IMR-90 (cell line): Measurements from ENCODE around the gene GRID1. TPM values are rescaled to one million over a fixed set of nuclear protein-coding genes. Genes with fewer than 3 reads are reported as not detected.

ENCODE experiments used
- ATAC-seq: fragments of 200-7000 bp; cut with Tn5 transposase; 2 replicates; pipeline ENCODE4 v1.9.1; 2020; ENCODE audit warnings: low read depth, mild to moderate bottlenecking, moderate library complexity
- BruUV-seq: library from RNA; stranded (reverse); fragments of 400-500 nt; replicated peaks from 2 replicates; lab custom pipeline; 2021; lab: Mats Ljungman, UMichigan
- CTCF ChIA-PET: fragments of 300-600 bp; formaldehyde crosslinking; extraction: SDS; loops from one replicate; lab custom pipeline; 2021; ENCODE audit warnings: antibody characterized with exemption; lab: Yijun Ruan, JAX
- POLR2A ChIA-PET: fragments of 300-600 bp; sonication (Branson Sonifier 250); formaldehyde crosslinking; loops from one replicate; lab custom pipeline; 2022; ENCODE audit warnings: antibody characterized with exemption; ENCODE audit not compliant: unreplicated experiment; lab: Charles Lee
- DNase-seq: peaks from one replicate; pipeline ENCODE4 v3.0.0; 2013
- H2AFZ ChIP-seq: replicated peaks from 2 replicates; pipeline ENCODE3; 2013; ENCODE audit warnings: low read length, mild to moderate bottlenecking; ENCODE audit not compliant: poor library complexity
- H2AK5ac ChIP-seq: 2 replicates; pipeline ENCODE4 v1.6.1; 2013; ENCODE audit warnings: low read depth, low read length, inconsistent platforms
- H2AK9ac ChIP-seq: replicated peaks from 2 replicates; pipeline ENCODE3; 2013; ENCODE audit warnings: mild to moderate bottlenecking, low read depth, low read length, moderate library complexity; ENCODE audit not compliant: poor library complexity
- H2BK120ac ChIP-seq: 2 replicates; pipeline ENCODE4 v1.6.1; 2013; ENCODE audit warnings: low read depth, low read length, inconsistent platforms
- H2BK15ac ChIP-seq: 3 replicates; pipeline ENCODE4 v1.6.1; 2013; ENCODE audit warnings: low read depth, low read length, inconsistent platforms
- H2BK20ac ChIP-seq: 2 replicates; pipeline ENCODE4 v1.6.1; 2013; ENCODE audit warnings: low read depth, mild to moderate bottlenecking, inconsistent platforms, low read length, moderate library complexity
- H2BK5ac ChIP-seq: 2 replicates; pipeline ENCODE4 v1.6.1; 2013; ENCODE audit warnings: mild to moderate bottlenecking, low read depth, low read length, inconsistent platforms; ENCODE audit not compliant: poor library complexity, severe bottlenecking
- H3K14ac ChIP-seq: replicated peaks from 2 replicates; pipeline ENCODE4 v1.6.1; 2013; ENCODE audit warnings: low read depth, low read length, inconsistent platforms
- H3K18ac ChIP-seq: 2 replicates; pipeline ENCODE4 v1.6.1; 2013; ENCODE audit warnings: low read depth, low read length, control low read depth
- H3K23ac ChIP-seq: 2 replicates; pipeline ENCODE4 v1.6.1; 2013; ENCODE audit warnings: low read depth, low read length, inconsistent platforms
- H3K27ac ChIP-seq: 2 replicates; pipeline ENCODE4 v1.5.1; 2013; ENCODE audit warnings: mild to moderate bottlenecking, control low read depth, low read length; ENCODE audit not compliant: insufficient read depth
- H3K27me3 ChIP-seq: 2 replicates; pipeline ENCODE4 v1.6.1; 2013; ENCODE audit warnings: low read length; ENCODE audit not compliant: control insufficient read depth, insufficient read depth
- H3K36me3 ChIP-seq: 2 replicates; pipeline ENCODE4 v1.6.1; 2013; ENCODE audit warnings: low read length, mixed read lengths; ENCODE audit not compliant: control insufficient read depth, insufficient read depth
- H3K4ac ChIP-seq: 2 replicates; pipeline ENCODE4 v1.6.1; 2013; ENCODE audit warnings: low read depth, low read length, inconsistent platforms
- H3K4me1 ChIP-seq: 2 replicates; pipeline ENCODE4 v1.6.1; 2013; ENCODE audit warnings: low read length, mixed read lengths; ENCODE audit not compliant: control insufficient read depth, insufficient read depth
- H3K4me2 ChIP-seq: 2 replicates; pipeline ENCODE4 v1.6.1; 2013; ENCODE audit warnings: low read depth, mild to moderate bottlenecking, control low read depth, low read length, moderate library complexity
- H3K4me3 ChIP-seq: 2 replicates; pipeline ENCODE4 v1.5.1; 2013; ENCODE audit warnings: low read depth, mild to moderate bottlenecking, control low read depth, low read length, moderate library complexity; ENCODE audit not compliant: insufficient read depth
- H3K56ac ChIP-seq: 2 replicates; pipeline ENCODE4 v1.6.1; 2013; ENCODE audit warnings: low read length, inconsistent platforms; ENCODE audit not compliant: insufficient read depth; ENCODE audit errors: extremely low read depth
- H3K79me1 ChIP-seq, 2 experiments: 2 replicates each; pipeline ENCODE4 v1.6.1; 2013; ENCODE audit warnings: low read length in 2 of 2, inconsistent platforms in 1 of 2, low read depth in 1 of 2
- H3K9ac ChIP-seq: 2 replicates; pipeline ENCODE4 v1.6.1; 2013; ENCODE audit warnings: low read depth, low read length, control low read depth
- H3K9me1 ChIP-seq: 2 replicates; pipeline ENCODE4 v1.6.1; 2013; ENCODE audit warnings: low read length, inconsistent platforms; ENCODE audit not compliant: insufficient read depth
- H3K9me3 ChIP-seq: 2 replicates; pipeline ENCODE4 v1.6.1; 2013; ENCODE audit warnings: low read length; ENCODE audit not compliant: control insufficient read depth, insufficient read depth
- H4K20me1 ChIP-seq: 2 replicates; pipeline ENCODE4 v1.6.1; 2013; ENCODE audit warnings: low read length, inconsistent platforms; ENCODE audit not compliant: insufficient read depth
- H4K5ac ChIP-seq: 2 replicates; pipeline ENCODE4 v1.6.1; 2013; ENCODE audit warnings: mild to moderate bottlenecking, low read depth, low read length, control low read depth
- H4K8ac ChIP-seq, 2 experiments: 2 replicates each; pipeline ENCODE4 v1.6.1; 2013; ENCODE audit warnings: low read depth in 2 of 2, low read length in 2 of 2, control low read depth in 1 of 2, inconsistent platforms in 1 of 2
- H4K91ac ChIP-seq: 2 replicates; pipeline ENCODE4 v1.6.1; 2013; ENCODE audit warnings: low read depth, low read length, inconsistent platforms; ENCODE audit not compliant: insufficient read depth
- CTCF ChIP-seq: conservative IDR thresholded peaks from 2 replicates; pipeline ENCODE4 v1.5.1; 2012; ENCODE audit warnings: mild to moderate bottlenecking, low read depth, low read length, improper control_type of control experiment
- MAZ ChIP-seq: IDR thresholded peaks from 2 replicates; pipeline ENCODE4 v1.6.1; 2012; ENCODE audit warnings: low read depth, mild to moderate bottlenecking, low read length, improper control_type of control experiment, moderate library complexity, borderline replicate concordance
- RCOR1 ChIP-seq: IDR thresholded peaks from 2 replicates; pipeline ENCODE4 v1.6.1; 2012; ENCODE audit warnings: mild to moderate bottlenecking, low read length, improper control_type of control experiment; ENCODE audit not compliant: insufficient replicate concordance
- WGBS, 2 experiments: methylation state at CpG; one replicate each; pipeline versions ENCODE4 v1.1.5 to v1.1.7; 2013; ENCODE audit warnings: missing lambda C conversion rate in 2 of 2; ENCODE audit not compliant: insufficient read length in 1 of 2; ENCODE audit errors: extremely low coverage in 2 of 2; 5-methylcytosine and 5-hydroxymethylcytosine counted together
- dilution Hi-C: fragments of 300-500 bp; cut with HindIII; formaldehyde crosslinking; loops from one replicate; pipeline ENCODE4 v1.14.3; 2018; ENCODE audit warnings: low sequenced_read_pairs; ENCODE audit not compliant: unreplicated experiment
- in situ Hi-C: fragments of 300-500 bp; cut with MboI; formaldehyde crosslinking; loops from 3 replicates; pipeline ENCODE4 v1.14.3; 2019; ENCODE audit warnings: low sequenced_read_pairs, inconsistent platforms, mixed read lengths
- intact Hi-C: fragments of 100-400 bp; cut with micrococcal nuclease; formaldehyde crosslinking; loops from 2 replicates; pipeline ENCODE4 v1.10.0; 2022
- polyA plus RNA-seq, 3 experiments: library from polyadenylated mRNA; depleted of rRNA; stranded (reverse); fragments of >200 nt; gene quantifications; 2 replicates each; pipeline ENCODE4 v1.2.3, GENCODE V29; 2012; ENCODE audit warnings: low replicate concordance in 1 of 3
- total RNA-seq: library from RNA; depleted of rRNA; stranded (reverse); fragments of >200 nt; gene quantifications from 2 replicates; pipeline ENCODE4 v1.2.3, GENCODE V29; 2012
- TF ChIP-seq, protein P1 (sequence below): fragments of 150-350 bp; IDR thresholded peaks from 2 replicates; pipeline ENCODE4 v1.6.1; 2016; ENCODE audit warnings: low read depth, mild to moderate bottlenecking, low read length, moderate library complexity, borderline replicate concordance

GRID1 gene
- total and polyA plus RNA-seq, 2 of the 4 experiments (the other 2 are of a cell fraction), result not detected

DNA sequence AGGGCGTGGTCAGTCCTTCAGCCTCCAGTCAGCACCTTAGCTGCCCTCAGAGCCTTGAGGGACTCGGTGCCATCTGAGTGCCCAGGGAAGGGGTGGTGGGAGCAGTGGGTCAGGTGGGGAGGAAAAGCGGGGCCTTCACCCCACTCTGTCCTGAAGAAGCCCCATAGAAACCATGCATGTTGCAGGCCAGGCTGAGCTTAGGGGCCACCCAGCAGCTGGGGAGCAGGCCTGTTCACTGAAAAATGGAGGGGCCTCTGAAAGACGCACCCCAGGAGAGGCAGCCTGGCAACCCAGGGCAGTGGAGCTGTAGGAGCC, 144.3 kb downstream of the GRID1 start:
- POLR2A ChIA-PET, result no interaction called here
- no peak overlapping the region for H2AFZ ChIP-seq
- intact Hi-C loops, result no loop called here

More for the DNA sequence above, 144.3 kb downstream of the GRID1 start:
- no TSS peak for BruUV-seq
- no CpG with 5 or more reads among the region's 4 CpGs for WGBS, 2 experiments
- H3K36me3 ChIP-seq, result no peaks in the 10 kb centered on the region
- in situ Hi-C loops (no loop called here), dilution Hi-C loops (no loop called here)
- no peaks in the 10 kb centered on the region for H3K4me1 ChIP-seq
- H3K56ac ChIP-seq, result no peak overlapping the region
- no peaks in the 10 kb centered on the region for H4K20me1 ChIP-seq
- ATAC-seq (no peak), DNase-seq (no peak)
- H2BK20ac ChIP-seq, result no peak overlapping the region
- no peaks in the 10 kb centered on the region for H3K9me3 ChIP-seq
- no peak overlapping the region for H3K18ac ChIP-seq
- H2BK15ac ChIP-seq, result no peak overlapping the region
- no peak overlapping the region for H2BK120ac ChIP-seq
- no peaks in the 10 kb centered on the region for H3K27me3 ChIP-seq
- TF ChIP-seq RCOR1, result no peak
- TF ChIP-seq, protein P1, sequence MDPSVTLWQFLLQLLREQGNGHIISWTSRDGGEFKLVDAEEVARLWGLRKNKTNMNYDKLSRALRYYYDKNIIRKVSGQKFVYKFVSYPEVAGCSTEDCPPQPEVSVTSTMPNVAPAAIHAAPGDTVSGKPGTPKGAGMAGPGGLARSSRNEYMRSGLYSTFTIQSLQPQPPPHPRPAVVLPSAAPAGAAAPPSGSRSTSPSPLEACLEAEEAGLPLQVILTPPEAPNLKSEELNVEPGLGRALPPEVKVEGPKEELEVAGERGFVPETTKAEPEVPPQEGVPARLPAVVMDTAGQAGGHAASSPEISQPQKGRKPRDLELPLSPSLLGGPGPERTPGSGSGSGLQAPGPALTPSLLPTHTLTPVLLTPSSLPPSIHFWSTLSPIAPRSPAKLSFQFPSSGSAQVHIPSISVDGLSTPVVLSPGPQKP, result no peak
- TF ChIP-seq MAZ, result no peak
- no peak for TF ChIP-seq CTCF
- H4K5ac ChIP-seq, result no peak overlapping the region
- no peak overlapping the region for H4K8ac ChIP-seq
- no peak overlapping the region for H2AK5ac ChIP-seq
- H3K14ac ChIP-seq, result no peak overlapping the region
- no peak overlapping the region for H4K91ac ChIP-seq
- no peak overlapping the region for H3K4me3 ChIP-seq
- no peak overlapping the region for H2BK5ac ChIP-seq
- CTCF ChIA-PET, result no interaction called here
- H3K27ac ChIP-seq, result no peak overlapping the region
- H3K9ac ChIP-seq, result no peak overlapping the region
- no peaks in the 10 kb centered on the region for H3K79me1 ChIP-seq
- H3K4me2 ChIP-seq, result no peak overlapping the region
- H2AK9ac ChIP-seq, result no peak overlapping the region
- H3K9me1 ChIP-seq, result no peaks in the 10 kb centered on the region
- no peak overlapping the region for H3K4ac ChIP-seq
- no peak overlapping the region for H3K23ac ChIP-seq
